Measurements from ENCODE around the gene RPS5.

DNA sequence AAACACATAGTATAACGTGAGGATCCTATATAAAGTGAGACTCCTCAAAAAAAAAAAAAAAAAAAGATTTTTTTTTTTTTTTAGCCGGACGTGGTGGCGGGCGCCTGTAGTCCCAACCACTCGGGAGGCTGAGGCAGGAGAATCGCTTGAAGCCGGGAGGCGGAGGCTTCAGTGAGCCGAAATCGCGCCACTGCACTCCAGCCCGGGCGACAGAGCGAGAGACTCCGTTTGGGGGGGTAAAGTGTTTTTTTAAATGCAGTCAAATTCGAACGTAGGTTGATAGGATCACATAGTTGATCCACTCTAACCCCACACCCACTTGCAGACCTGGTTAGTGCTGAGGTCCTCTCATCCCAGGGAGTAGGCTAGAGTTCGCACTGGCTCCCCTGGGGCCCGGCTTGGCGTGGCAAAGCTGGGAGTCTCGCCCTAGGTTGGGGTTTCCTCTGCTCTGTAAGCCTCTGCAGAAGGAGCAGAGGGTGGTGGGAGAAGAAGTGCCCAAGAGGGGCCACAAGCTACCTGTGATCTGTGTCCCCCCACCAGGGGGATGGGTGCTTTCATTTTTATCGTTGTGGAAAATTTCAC is 14.9 kb downstream of the RPS5 start:
- no peak for TF ChIP-seq TAF1 (IDR thresholded peaks at IDR 0.05; ENCODE audit: borderline replicate concordance, low read depth, low read length)
- no peak for TF ChIP-seq POLR2A (IDR thresholded peaks at IDR 0.05; ENCODE audit: low read depth, low read length)

Data from GM12892 (cell line).